Measurements from ENCODE around the gene ZNF608.

DNA sequence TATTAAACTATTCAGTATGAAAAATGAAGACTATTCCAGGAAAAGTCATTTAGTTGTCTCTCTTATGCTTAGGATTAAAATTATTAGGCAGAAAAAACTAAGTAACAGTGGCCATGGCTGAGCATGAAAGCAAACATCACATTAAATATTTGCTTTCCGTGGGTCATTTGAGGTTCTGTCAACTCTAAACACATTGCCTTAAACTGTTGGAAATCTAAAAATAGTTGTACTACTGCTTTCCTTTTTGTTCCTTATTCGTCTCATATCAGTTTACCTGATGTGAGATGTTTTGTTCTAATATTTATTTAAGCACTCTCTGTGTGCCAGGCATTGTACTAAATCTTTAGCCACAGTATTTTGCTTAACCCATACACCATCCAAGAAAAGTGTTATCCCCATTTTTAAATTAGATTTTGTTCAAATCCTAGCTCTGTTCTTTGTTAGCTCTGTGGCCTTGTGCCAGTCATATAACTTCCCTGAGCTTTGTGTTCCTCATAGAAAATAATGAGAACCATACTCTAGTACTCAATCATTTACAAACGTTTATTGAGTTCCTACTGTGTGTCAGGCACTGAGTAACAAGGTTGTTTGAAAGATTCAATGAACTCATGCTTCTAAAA, 18.7 kb upstream of the ZNF608 start:
- TF ChIP-seq, protein P1, sequence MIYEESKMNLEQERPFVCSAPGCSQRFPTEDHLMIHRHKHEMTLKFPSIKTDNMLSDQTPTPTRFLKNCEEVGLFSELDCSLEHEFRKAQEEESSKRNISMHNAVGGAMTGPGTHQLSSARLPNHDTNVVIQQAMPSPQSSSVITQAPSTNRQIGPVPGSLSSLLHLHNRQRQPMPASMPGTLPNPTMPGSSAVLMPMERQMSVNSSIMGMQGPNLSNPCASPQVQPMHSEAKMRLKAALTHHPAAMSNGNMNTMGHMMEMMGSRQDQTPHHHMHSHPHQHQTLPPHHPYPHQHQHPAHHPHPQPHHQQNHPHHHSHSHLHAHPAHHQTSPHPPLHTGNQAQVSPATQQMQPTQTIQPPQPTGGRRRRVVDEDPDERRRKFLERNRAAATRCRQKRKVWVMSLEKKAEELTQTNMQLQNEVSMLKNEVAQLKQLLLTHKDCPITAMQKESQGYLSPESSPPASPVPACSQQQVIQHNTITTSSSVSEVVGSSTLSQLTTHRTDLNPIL (CRISPR knock-in tag; IDR thresholded peaks at IDR 0.05) = no peak
- TF ChIP-seq TBL1XR1 (IDR thresholded peaks at IDR 0.05; ENCODE audit: low read length in 2 of 2) = no peak
- TF ChIP-seq RFX5 (IDR thresholded peaks at IDR 0.05; ENCODE audit: low read depth, low read length) = no peak
